DMS114 treated with DMSO at 0.1 percent for 48 hours (cell line): ENCODE results near the gene ELF1.

ENCODE experiments used
- DNase-seq: peaks from one replicate; lab custom pipeline; 2025; ENCODE audit not compliant: unreplicated experiment; lab: John Stamatoyannopoulos, UW

ELF1 gene

DNA sequence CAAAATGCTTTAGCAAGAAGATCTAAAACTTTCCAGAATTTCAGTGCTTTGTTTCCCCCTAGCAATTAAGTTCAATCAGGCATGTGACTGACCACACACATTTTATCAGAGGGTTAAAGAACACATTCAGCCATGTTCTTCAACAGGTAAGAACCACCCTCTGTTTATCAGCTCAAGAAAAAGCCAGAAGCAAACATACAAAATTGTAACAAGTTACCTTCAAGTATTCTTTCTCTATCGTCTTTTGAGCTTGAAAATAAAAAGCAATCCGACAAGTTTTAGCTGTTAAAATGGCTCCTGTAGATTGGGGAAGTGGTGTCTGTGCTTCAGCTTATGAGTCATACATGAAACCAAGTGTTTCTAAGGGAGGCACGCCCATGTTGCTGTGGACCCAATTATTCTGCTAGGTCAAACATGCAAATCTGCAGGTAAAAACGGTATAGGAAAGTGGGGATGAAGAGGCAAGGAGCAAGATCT is at the start of gene ELF1:
Gene ELF1 (minus strand): TSS at position 306 of the 477 bp plus-strand sequence. CDS start 37,262 bp downstream, outside the sequence.
- DNase-seq, result no peak

- no peak for DNase-seq
Measured at GRCh38 chr13:41065078-41065477, 46.0 kb upstream of the ELF1 start.

- DNase-seq, result no peak
Measured at GRCh38 chr13:41064493-41064892, 45.4 kb upstream of the ELF1 start.

DNA sequence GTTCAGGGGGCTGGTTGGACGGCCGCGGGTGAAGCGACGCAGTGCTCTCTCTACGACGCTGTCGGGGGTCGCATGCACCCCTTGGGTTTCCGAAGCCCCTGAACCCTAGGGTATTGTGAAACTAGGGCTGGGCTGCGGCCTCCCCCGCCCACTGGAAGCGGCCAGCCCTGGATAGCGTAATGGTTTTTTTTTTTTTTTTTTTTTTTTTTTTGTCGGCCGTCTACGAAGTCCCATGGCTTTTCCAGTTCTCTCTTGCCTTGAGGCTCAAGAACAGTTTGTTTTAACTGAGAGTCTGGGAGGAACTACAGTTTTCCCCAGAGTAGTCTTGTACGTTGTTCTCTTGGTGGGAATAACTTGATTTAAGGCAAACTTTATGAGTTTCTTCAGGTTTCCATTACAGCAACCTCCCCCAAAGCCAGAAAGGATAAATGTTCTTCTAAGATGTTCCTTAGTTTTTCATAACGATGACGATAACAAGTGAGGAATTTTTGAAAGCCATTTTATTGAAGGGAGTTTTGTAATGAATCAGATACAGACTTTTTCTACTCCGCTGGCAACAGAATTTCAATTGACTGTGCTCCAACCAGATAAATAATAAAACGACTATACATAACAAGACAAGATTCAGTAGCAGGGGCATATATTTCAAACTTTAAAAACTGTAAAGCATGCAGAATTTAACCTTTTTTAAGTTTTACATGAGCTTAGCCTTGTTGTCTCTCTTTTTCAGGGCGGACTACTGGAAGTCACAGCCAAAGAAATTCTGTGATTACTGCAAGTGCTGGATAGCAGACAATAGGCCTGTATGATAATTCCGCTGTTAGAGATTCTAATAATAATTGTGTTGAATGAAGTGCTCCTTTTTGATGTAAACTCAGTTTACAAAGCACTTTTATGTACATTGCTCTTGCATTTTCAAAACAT is 43.1 kb upstream of the ELF1 start:
- DNase-seq, result no peak

- DNase-seq, result peak; percentile 83
Measured at GRCh38 chr13:41061075-41061913, 42.2 kb upstream of the ELF1 start, which contains the start of gene WBP4. Gene WBP4 (plus strand): TSS chr13:41061509. CDS start chr13:41061674, 165 bp downstream.

GRCh38 chr13:41060724-41061074 is 41.6 kb upstream of the ELF1 start:
- peak; percentile 46 for DNase-seq

GRCh38 chr13:41060082-41060723 is 41.1 kb upstream of the ELF1 start:
- peak; percentile 30 for DNase-seq

DNA sequence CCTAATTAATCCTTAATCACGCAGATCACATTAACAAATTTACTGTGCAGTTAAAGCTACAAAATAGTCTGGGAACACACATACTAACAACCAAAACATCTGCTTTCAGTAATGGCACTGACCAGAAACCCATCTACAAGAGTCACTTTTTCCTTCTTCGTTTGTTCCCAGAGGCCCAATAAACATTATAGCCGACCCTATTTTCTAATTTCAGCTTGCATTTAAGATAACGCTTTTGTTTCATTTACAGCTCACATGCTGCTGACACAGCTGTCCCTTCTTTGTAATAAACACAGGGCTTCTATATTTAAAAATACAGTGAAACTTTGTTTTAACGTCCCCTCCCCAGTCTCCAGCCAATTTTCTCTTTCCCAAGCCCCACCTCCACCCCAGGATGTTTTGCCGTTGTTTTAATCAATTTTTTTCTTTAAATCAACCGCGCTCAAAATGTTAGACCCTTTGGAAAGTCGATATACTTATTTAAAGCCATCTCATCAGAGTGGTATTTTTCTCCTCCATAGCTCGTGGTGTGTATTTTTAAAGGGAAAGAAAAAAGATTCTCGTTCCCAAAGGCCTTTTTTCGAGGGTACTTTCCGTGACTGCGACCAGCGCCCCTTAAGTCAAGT is 40.5 kb upstream of the ELF1 start:
- no peak for DNase-seq

GRCh38 chr13:41058295-41059070 is 39.4 kb upstream of the ELF1 start:
- DNase-seq, result no peak

DNA sequence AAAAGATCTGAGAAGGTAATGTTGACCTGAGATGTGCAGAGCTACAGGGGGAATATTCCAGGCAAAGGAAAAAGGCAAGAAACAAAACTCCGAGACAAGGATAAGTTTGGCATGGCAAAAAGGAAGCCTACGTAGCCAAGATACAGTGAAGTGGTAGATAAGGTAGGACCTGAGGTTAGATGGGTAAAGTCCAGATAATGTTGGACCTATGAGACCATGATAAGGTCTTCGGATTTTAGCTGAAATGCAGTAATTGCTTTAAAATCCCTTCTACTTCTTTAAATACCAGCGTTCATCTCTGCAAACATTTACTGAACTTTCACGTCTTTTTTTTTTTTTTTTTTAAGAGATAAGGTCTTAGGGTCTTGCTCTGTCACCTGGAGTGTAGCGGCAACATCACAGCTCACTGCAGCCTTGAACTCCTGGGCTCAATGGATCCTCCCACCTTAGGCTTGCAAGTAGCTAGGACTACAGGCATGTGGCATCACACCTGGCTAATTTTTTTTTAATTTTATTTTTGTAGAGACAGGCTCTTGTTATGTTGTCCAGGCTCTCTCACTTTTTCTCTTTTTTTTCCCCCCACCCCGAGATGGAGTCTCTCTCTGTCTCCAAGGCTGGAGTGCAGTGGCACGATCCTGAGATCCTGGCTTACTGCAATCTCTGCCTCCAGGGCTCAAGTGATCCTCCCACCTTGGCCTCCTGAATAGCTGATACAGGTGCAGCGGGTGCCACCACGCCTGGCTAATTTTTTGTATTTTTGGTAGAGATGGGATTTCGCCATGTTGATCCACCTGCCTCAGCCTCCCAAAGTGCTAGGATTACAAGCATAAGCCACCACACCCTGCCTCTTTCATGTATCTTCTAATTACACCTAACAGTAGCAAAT is 38.0 kb upstream of the ELF1 start:
- DNase-seq, result no peak

GRCh38 chr13:41056194-41056593 is 37.1 kb upstream of the ELF1 start:
- DNase-seq, result no peak

DNA sequence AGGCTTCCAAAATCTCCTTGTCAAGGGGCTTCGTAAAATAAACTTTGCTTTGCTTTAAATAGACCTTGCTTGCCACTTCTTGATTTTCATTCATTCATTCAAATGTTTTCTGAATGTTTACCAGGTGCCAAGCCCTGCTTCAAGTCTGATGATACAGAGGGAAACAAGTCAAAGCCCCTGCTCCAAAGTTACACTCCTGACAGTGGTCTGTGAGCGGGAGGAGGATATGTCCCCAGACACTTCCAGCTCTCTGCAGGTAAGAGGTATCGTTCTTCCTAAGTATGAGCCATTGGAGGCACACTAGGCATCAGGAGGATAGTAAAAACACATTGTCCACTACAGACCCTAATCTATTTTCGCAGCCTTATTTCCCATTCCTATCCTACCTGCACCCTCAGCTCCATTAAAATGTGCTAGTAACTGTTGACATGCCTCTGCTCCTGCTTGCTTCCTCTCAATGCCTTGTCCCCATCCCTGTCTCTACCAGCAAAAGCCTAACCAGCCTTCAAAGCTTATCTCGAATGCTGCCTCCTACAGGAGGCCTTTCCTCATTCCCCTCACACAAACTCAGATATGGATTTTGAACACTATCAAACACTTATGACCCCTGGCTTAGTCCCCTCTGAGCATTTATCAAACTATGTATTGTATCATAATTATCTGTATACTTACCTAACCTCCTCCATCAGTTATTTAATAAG is 36.0 kb upstream of the ELF1 start:
- no peak for DNase-seq

DNA sequence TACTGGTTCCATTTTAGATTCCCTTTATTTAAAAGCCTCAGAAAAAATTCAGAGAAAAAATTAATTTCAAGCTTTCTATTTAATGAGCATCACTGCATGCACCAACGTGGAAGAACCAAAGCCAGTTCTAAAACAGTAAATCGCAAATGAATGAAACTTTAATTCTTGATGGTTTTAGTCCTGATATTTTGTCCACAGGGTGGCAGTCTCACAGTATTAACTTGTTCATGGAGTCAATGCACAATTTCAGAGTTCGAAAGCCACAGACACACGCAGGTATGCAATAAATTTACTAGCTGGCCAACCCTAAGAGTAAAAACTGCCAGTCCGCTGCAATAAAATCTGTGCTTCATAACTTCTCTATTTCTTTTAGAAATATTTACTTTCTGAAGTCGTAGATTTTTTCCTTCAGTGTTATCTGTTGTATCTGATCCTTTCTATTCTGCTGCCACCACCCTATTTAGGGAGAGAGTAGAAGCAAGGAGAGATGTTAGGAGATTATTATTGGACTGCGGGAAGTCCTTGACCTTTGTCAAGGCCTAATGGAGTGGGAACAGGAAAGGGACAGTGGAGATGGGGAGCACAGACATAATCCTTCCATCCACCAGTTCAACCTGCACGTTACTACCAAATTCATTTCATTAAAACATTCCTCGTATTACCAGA is 35.2 kb upstream of the ELF1 start:
- no peak for DNase-seq

GRCh38 chr13:41053384-41053826 is 34.3 kb upstream of the ELF1 start:
- DNase-seq, result no peak

DNA sequence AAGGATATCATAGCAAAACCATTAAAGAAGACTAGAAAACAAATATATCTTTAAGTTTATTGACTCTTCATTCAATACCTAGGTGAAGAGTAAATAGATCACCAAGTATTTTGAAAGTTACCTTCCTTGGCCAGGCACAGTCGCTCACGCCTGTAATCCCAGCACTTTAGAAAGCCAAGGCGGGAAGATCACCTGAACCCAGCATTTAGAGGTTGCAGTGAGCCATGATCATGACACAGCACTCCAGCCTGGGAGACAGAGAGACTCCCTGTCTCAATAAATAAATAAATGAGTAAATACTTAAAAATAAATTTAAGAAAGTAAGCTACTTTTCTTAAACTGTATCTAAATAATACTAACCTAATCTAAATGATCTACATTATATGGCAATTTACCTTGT is 33.3 kb upstream of the ELF1 start:
- DNase-seq, result no peak

DNA sequence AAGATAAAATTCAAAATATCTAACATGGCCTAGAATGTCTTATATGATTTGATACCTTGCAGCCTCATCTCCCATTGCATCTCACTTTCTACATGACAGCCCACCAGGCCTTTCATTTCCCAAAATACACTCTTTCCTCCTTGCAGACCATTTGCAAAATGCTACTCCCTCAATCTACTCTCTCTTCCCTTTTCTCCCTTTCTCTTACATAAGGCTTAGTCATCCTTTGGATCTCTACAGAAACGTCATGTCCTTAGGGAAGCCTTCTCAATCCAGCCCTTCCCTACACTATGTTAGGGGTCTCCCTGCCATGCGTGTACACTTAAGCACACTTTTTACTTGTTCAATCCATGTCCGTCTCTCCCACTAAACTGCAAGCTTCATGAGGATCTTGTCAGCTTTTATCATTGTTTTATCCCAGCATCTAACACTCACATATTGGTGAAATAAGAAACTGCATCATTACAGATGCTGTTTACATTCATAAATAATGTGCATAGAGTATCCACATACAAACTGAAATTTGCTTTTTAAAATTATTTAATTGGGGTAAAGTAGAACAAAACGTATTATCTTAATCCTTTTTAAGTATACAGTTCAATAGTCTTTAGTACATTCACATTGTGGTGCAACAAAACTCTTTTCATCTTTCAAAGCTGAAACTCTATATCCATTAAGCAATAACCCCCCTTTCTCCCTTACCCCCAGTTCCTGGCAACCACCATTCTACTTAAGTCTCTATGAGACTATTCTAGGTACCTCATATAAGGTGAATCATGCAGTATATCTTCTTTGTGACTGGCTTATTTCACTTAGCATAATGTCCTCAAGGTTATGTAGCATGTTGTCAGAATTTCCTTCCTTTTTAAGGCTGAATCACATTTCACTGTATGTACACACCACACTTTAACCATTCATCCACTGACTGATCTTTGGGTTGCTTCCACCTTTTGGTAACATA is 30.6 kb upstream of the ELF1 start:
- no peak for DNase-seq

GRCh38 chr13:41048640-41049039 is 29.5 kb upstream of the ELF1 start:
- DNase-seq, result no peak
